Testis (tissue), 3 donors: Measurements from ENCODE around the gene ICA1. TPM values are rescaled to one million over a fixed set of nuclear protein-coding genes. Genes with fewer than 3 reads are reported as not detected.

ENCODE experiments used
- DNase-seq: peaks from one replicate; pipeline ENCODE4 v3.0.0-alpha.2; 2019
- H3K27ac ChIP-seq, 2 donors: fragments of 200-600 bp; sonication (generic); one replicate each; pipeline ENCODE4 v1.5.1; 2019
- H3K27me3 ChIP-seq: fragments of 200-600 bp; sonication (generic); one replicate; pipeline ENCODE4 v1.5.1; 2019
- H3K36me3 ChIP-seq: fragments of 200-600 bp; sonication (generic); one replicate; pipeline ENCODE4 v1.5.1; 2017; ENCODE audit warnings: low read depth; ENCODE audit errors: missing control alignments
- H3K4me1 ChIP-seq: fragments of 200-600 bp; sonication (generic); one replicate; pipeline ENCODE4 v1.5.1; 2019
- H3K4me3 ChIP-seq, 2 donors: fragments of 200-600 bp; sonication (generic); one replicate each; pipeline ENCODE4 v1.5.1; 2017 to 2019
- H3K9me3 ChIP-seq: fragments of 200-600 bp; sonication (generic); one replicate; pipeline ENCODE4 v1.5.1; 2017
- CTCF ChIP-seq, 3 experiments: fragments of 450-650 bp in 2 of 3; fragments of 200-600 bp in 1 of 3; sonication (generic) in 1 of 3; IDR thresholded peaks; one replicate each; pipeline ENCODE4 v1.5.1; 2016 to 2019; ENCODE audit warnings: antibody characterized with exemption in 3 of 3, mild to moderate bottlenecking in 2 of 3, moderate library complexity in 1 of 3
- POLR2A ChIP-seq: fragments of 450-650 bp; IDR thresholded peaks from one replicate; pipeline ENCODE4 v1.6.1; 2017; ENCODE audit warnings: antibody characterized with exemption, mild to moderate bottlenecking, moderate library complexity
- WGBS, 2 donors: methylation state at CpG; one replicate each; pipeline ENCODE4 v1.1.5; 2018; 5-methylcytosine and 5-hydroxymethylcytosine counted together
- intact Hi-C: fragments of 100-400 bp; cut with DNase I; formaldehyde crosslinking; loops from one replicate; pipeline ENCODE4 v1.15.1; 2023; ENCODE audit warnings: low total_unique reads
- polyA plus RNA-seq: library from polyadenylated mRNA; stranded (reverse); fragments of 350-450 nt; fragmentation: Illumina TruSeq; extraction: RNeasy Lipid Tissue Mini Kit (QIAGEN cat#74804); gene quantifications from one replicate; pipeline ENCODE4 v1.2.3, GENCODE V29; 2014; ENCODE audit warnings: low read depth, low replicate concordance; ENCODE audit not compliant: insufficient read depth
- total RNA-seq, 2 donors: library from RNA; depleted of rRNA; stranded (reverse); fragments of >200 nt; gene quantifications; one replicate each; pipeline ENCODE4 v1.2.3, GENCODE V29; 2016

Gene ICA1
- total and polyA plus RNA-seq, 3 donors from 2014 or later = 33.6 to 90.3 (median 76.1) TPM

GRCh38 chr7:8169171-8169570, 92.8 kb downstream of the ICA1 start:
- no peak overlapping the region for H3K27ac ChIP-seq
- H3K27me3 ChIP-seq = no peaks in the 10 kb centered on the region
- no peak overlapping the region for H3K4me3 ChIP-seq
- intact Hi-C loops = no loop called here
- no peaks in the 10 kb centered on the region for H3K36me3 ChIP-seq
- DNase-seq = no peak
- H3K9me3 ChIP-seq = no peaks in the 10 kb centered on the region
- no peak for TF ChIP-seq POLR2A
- no peaks in the 10 kb centered on the region for H3K4me1 ChIP-seq
- 66 to 80% methylated on average over 1 of the region's 1 CpG for WGBS, 2 donors

DNA sequence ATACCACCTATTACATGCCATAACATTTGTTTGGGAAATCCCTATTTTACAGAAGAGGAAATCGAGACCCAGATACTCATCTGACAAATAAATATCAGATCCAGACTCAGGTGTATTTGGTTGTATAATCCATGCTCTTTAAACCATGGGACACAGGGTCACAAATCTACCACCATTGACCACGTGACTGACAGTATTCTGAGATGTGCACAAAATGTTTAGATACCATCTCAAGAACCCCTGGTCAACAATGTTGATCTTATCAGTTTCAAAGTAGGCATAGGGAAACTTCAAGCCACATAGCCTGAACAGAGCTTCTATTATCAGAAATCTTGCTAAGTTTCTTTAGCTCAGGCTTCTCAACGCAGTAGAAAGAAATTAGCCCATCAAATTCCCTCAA, 93.6 kb downstream of the ICA1 start:
- TF ChIP-seq CTCF (IDR thresholded peaks at IDR 0.05) (no peak), POLR2A (no peak)
- WGBS, 2 donors = 85% methylated on average over 3 of the region's 3 CpGs
- H3K9me3 ChIP-seq = no peaks in the 10 kb centered on the region

DNA sequence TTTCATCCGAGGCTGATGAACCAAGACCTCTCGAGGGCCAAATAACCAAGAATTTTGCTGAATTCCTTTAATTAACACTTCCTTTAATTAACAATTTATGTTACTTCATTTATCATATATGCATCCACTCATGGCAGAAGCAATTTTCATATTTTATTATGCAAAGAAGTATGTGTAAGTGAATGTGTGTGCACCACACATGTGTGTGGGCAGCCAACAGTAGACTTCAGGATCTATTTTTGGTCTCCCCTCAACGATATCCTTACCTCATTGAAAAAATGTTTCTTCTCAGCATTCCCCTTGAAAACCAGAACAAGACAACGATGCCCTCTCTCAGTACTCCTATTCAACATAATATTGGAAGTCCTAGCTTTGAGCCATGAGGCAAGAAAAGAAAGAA, 96.8 kb downstream of the ICA1 start:
- H3K27me3 ChIP-seq = no peaks in the 10 kb centered on the region
- no peak overlapping the region for H3K27ac ChIP-seq
- WGBS, 2 donors = 13 to 53% methylated on average over 4 of the region's 4 CpGs
- intact Hi-C loops = no loop called here
- no peaks in the 10 kb centered on the region for H3K4me1 ChIP-seq
- TF ChIP-seq POLR2A = no peak
- no peak for TF ChIP-seq CTCF (IDR thresholded peaks at IDR 0.05)
- no peak overlapping the region for H3K4me3 ChIP-seq
- no peaks in the 10 kb centered on the region for H3K9me3 ChIP-seq
- no peaks in the 10 kb centered on the region for H3K36me3 ChIP-seq
- no peak for DNase-seq

More for the DNA sequence above, 93.6 kb downstream of the ICA1 start:
- DNase-seq = no peak
- H3K4me3 ChIP-seq = no peak overlapping the region
- intact Hi-C loops = no loop called here
- no peak overlapping the region for H3K27ac ChIP-seq
- H3K36me3 ChIP-seq = no peaks in the 10 kb centered on the region
- H3K4me1 ChIP-seq = no peaks in the 10 kb centered on the region
- H3K27me3 ChIP-seq = no peaks in the 10 kb centered on the region

- no peaks in the 10 kb centered on the region for H3K27me3 ChIP-seq
- DNase-seq = no peak
- TF ChIP-seq POLR2A (no peak), CTCF (IDR thresholded peaks at IDR 0.05) (no peak)
- no peak overlapping the region for H3K4me3 ChIP-seq
- no peaks in the 10 kb centered on the region for H3K9me3 ChIP-seq
- no peaks in the 10 kb centered on the region for H3K4me1 ChIP-seq
- no peaks in the 10 kb centered on the region for H3K36me3 ChIP-seq
- H3K27ac ChIP-seq = no peak overlapping the region
- WGBS, 2 donors = 77 to 82% methylated on average over 3 of the region's 3 CpGs
- intact Hi-C loops = no loop called here
Observed at GRCh38 chr7:8162181-8162580, 99.8 kb downstream of the ICA1 start.

- WGBS, 2 donors = 85 to 88% methylated on average over 4 of the region's 4 CpGs
- no peak overlapping the region for H3K4me3 ChIP-seq
- intact Hi-C loops = no loop called here
- no peaks in the 10 kb centered on the region for H3K9me3 ChIP-seq
- H3K27ac ChIP-seq = no peak overlapping the region
- H3K27me3 ChIP-seq = no peaks in the 10 kb centered on the region
- no peaks in the 10 kb centered on the region for H3K4me1 ChIP-seq
- H3K36me3 ChIP-seq = no peaks in the 10 kb centered on the region
- TF ChIP-seq POLR2A (no peak), CTCF (IDR thresholded peaks at IDR 0.05) (no peak)
- no peak for DNase-seq
Observed at GRCh38 chr7:8161364-8161828, 100.6 kb downstream of the ICA1 start.
